ENCODE results near the gene PPP1R1B.

GRCh38 chr17:39642291-39643074 is 15.7 kb downstream of the PPP1R1B start:
- TF ChIP-seq CTCF (IDR thresholded peaks at IDR 0.05) (no peak), POLR2AphosphoS5 (IDR thresholded peaks at IDR 0.05) (no peak)

All from sigmoid colon (tissue), 4 donors.